Measurements from ENCODE around the gene IKZF1. TPM values are rescaled to one million over a fixed set of nuclear protein-coding genes. Genes with fewer than 3 reads are reported as not detected.

IKZF1 gene
- total RNA-seq, 1 donor from 2014 or later: 44.9 TPM

DNA sequence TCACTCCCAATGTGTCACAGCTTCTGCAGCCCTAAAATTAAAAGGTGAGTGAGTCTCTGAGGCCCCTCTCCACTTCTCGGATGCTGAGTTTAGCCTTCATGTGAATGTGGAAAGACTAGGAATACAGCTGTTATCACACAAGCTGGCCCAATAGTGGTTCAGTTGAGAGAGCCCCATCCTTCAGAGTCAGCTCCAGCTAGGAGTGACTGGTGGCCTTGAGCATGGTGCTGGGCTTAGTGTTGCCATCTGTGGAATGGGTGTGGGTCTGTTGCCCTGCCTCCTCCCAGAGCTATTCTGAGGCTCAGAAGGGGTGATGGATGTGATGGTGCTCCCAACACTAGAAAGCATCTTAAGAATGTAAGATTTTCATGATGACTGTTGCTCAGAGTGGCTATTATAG is 89.8 kb downstream of the IKZF1 start:
- no peak for DNase-seq (ENCODE audit: extremely low spot score in 2 of 2)
- Histone ChIP-seq H3K36me3 (no peaks in the 10 kb centered on the region), H3K4me3 (no peak overlapping the region), H3K27me3 (no peaks in the 10 kb centered on the region), H3K4me1 (no peaks in the 10 kb centered on the region), H3K27ac (no peak overlapping the region), H3K9me3 (no peaks in the 10 kb centered on the region)
- intact Hi-C loops (cut with DNase I): no loop called here
- TF ChIP-seq POLR2A (IDR thresholded peaks at IDR 0.05) (no peak), POLR2AphosphoS5 (IDR thresholded peaks at IDR 0.05; ENCODE audit: insufficient read depth in 1 of 2, low read depth in 1 of 2) (no peak)
- TF ChIP-seq, protein P1, sequence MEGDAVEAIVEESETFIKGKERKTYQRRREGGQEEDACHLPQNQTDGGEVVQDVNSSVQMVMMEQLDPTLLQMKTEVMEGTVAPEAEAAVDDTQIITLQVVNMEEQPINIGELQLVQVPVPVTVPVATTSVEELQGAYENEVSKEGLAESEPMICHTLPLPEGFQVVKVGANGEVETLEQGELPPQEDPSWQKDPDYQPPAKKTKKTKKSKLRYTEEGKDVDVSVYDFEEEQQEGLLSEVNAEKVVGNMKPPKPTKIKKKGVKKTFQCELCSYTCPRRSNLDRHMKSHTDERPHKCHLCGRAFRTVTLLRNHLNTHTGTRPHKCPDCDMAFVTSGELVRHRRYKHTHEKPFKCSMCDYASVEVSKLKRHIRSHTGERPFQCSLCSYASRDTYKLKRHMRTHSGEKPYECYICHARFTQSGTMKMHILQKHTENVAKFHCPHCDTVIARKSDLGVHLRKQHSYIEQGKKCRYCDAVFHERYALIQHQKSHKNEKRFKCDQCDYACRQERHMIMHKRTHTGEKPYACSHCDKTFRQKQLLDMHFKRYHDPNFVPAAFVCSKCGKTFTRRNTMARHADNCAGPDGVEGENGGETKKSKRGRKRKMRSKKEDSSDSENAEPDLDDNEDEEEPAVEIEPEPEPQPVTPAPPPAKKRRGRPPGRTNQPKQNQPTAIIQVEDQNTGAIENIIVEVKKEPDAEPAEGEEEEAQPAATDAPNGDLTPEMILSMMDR (IDR thresholded peaks at IDR 0.05): no peak

- peaks cover 5% of the 10 kb centered on the region for H3K27me3 ChIP-seq
Observed at GRCh38 chr7:50396856-50397255, 92.3 kb downstream of the IKZF1 start.

DNA sequence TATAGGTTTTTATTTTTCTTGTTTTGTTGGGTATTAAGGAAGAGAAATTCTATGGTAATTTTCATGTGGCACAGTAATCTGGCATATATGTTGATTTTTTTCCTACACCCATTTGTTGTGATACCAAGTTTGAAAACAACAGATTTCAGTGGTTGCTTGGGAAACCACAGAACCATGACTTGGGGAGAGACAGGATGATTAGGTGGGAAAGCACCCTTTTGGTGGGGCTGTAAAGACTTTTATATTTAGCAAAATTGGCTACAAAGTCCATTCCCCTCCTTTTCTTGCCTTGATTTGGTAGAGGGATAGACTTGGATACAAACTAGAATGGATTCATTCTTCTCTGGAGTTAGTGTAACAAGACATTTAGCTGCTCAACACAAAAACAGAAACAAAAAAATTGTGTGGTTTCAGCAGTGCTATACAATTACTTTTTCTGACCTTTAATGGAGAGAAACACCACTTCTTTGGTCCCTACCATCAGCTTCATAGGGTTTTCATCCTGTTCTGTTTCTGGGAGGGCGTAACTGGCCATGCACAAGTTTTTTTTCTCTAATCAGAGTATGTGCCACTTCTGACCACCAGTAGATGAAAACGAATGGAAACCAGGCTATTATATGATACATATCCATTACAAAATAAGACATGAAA is 92.9 kb downstream of the IKZF1 start:
- DNase-seq (ENCODE audit: extremely low spot score in 2 of 2): no peak
- Histone ChIP-seq H3K36me3 (no peaks in the 10 kb centered on the region), H3K27ac (no peak overlapping the region), H3K9me3 (no peaks in the 10 kb centered on the region), H3K4me3 (no peak overlapping the region), H3K27me3 (peaks cover 5% of the 10 kb centered on the region), H3K4me1 (no peaks in the 10 kb centered on the region)
- intact Hi-C loops (cut with DNase I): no loop called here
- TF ChIP-seq, protein P1 (IDR thresholded peaks at IDR 0.05): no peak
- TF ChIP-seq POLR2AphosphoS5 (IDR thresholded peaks at IDR 0.05; ENCODE audit: insufficient read depth in 1 of 2, low read depth in 1 of 2) (no peak), POLR2A (IDR thresholded peaks at IDR 0.05) (no peak)

More at GRCh38 chr7:50396856-50397255, 92.3 kb downstream of the IKZF1 start:
- TF ChIP-seq, protein P1 (IDR thresholded peaks at IDR 0.05): no peak
- no peaks in the 10 kb centered on the region for H3K36me3 ChIP-seq
- no peaks in the 10 kb centered on the region for H3K4me1 ChIP-seq
- intact Hi-C loops (cut with DNase I): no loop called here
- H3K9me3 ChIP-seq: no peaks in the 10 kb centered on the region
- DNase-seq (ENCODE audit: extremely low spot score in 2 of 2): no peak
- H3K27ac ChIP-seq: no peak overlapping the region
- no peak overlapping the region for H3K4me3 ChIP-seq

DNA sequence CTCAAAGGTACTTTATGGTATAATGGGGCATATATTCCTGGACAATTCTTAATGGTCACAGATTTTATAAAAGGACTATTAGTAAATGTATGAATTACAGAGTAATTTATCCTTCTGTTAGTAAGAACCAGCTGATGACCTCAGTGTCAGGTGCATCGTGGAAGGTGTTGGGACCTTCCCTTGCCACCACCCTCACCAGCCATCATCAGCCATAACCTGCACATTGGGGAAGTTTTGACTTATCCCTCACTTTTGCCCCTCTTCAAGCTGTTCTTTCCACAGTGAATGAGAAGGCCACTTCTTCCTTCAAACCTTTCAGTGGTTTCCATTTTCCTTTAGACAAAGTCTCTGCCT is 93.4 kb downstream of the IKZF1 start:
- Histone ChIP-seq H3K4me3 (no peak overlapping the region), H3K27ac (no peak overlapping the region), H3K27me3 (peaks cover 5% of the 10 kb centered on the region), H3K9me3 (no peaks in the 10 kb centered on the region), H3K4me1 (no peaks in the 10 kb centered on the region), H3K36me3 (no peaks in the 10 kb centered on the region)
- intact Hi-C loops (cut with DNase I): no loop called here
- TF ChIP-seq POLR2AphosphoS5 (IDR thresholded peaks at IDR 0.05; ENCODE audit: insufficient read depth in 1 of 2, low read depth in 1 of 2) (no peak), POLR2A (IDR thresholded peaks at IDR 0.05) (no peak)
- TF ChIP-seq, protein P1 (IDR thresholded peaks at IDR 0.05): no peak
- no peak for DNase-seq (ENCODE audit: extremely low spot score in 2 of 2)

DNA sequence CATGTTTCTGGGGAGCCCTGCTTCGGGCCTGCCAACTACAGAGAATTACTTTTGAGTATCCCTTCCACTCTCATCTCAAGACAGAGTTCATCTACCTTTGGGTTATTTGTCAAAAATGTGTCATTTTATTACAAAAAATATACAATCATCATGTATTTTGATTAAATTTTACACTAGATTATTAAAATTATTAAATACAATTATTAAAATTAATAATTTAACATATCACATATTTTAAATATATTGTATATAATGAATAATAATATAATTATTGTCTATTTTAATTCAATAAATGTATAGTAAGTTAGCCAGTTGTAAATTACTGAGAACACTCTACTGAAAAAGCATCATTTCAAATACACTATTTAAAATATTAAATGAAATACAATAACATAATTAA is 94.7 kb downstream of the IKZF1 start:
- Histone ChIP-seq H3K27me3 (peaks cover 5% of the 10 kb centered on the region), H3K9me3 (no peaks in the 10 kb centered on the region), H3K4me1 (no peaks in the 10 kb centered on the region), H3K4me3 (no peak overlapping the region), H3K27ac (no peak overlapping the region), H3K36me3 (no peaks in the 10 kb centered on the region)
- no peak for DNase-seq (ENCODE audit: extremely low spot score in 2 of 2)
- intact Hi-C loops (cut with DNase I): no loop called here
- TF ChIP-seq POLR2AphosphoS5 (IDR thresholded peaks at IDR 0.05; ENCODE audit: insufficient read depth in 1 of 2, low read depth in 1 of 2) (no peak), POLR2A (IDR thresholded peaks at IDR 0.05) (no peak)
- TF ChIP-seq, protein P1 (IDR thresholded peaks at IDR 0.05): no peak
